Liver (tissue), 9 donors: Measurements from ENCODE around the gene RPS23. TPM values are rescaled to one million over a fixed set of nuclear protein-coding genes. Genes with fewer than 3 reads are reported as not detected.

Experiments used
- DNase-seq: peaks from one replicate; pipeline ENCODE4 v3.0.0-alpha.2; 2017; ENCODE audit warnings: low spot score
- H3K27ac ChIP-seq, 2 donors: one replicate each; pipeline ENCODE4 v1.7.0; 2013; ENCODE audit warnings: inconsistent platforms in 2 of 2, low read length in 2 of 2, control low read depth in 1 of 2, low read depth in 1 of 2, mild to moderate bottlenecking in 1 of 2
- H3K27me3 ChIP-seq, 4 donors: one replicate each; pipeline versions ENCODE4 v1.6.1 to v1.7.0; 2013; ENCODE audit warnings: low read length in 3 of 4, inconsistent platforms in 1 of 4, mild to moderate bottlenecking in 1 of 4, moderate library complexity in 1 of 4; ENCODE audit not compliant: control insufficient read depth in 4 of 4, insufficient read depth in 4 of 4
- H3K36me3 ChIP-seq, 4 donors: one replicate each; pipeline versions ENCODE4 v1.6.1 to v1.7.0; 2013; ENCODE audit warnings: low read length in 3 of 4, mild to moderate bottlenecking in 3 of 4, low read depth in 1 of 4, moderate library complexity in 1 of 4; ENCODE audit not compliant: control insufficient read depth in 4 of 4, insufficient read depth in 3 of 4
- H3K4me1 ChIP-seq, 4 donors: one replicate each; pipeline versions ENCODE4 v1.6.1 to v1.7.0; 2013; ENCODE audit warnings: low read length in 3 of 4, mild to moderate bottlenecking in 3 of 4, moderate library complexity in 1 of 4; ENCODE audit not compliant: control insufficient read depth in 4 of 4, insufficient read depth in 4 of 4
- H3K4me3 ChIP-seq, 3 donors: one replicate each; pipeline versions ENCODE4 v1.6.1 to v1.7.0; 2013; ENCODE audit warnings: low read length in 3 of 3, control low read depth in 1 of 3, low read depth in 1 of 3, mild to moderate bottlenecking in 1 of 3
- H3K9ac ChIP-seq, 2 donors: one replicate each; pipeline ENCODE4 v1.7.0; 2013; ENCODE audit warnings: low read length in 2 of 2, mild to moderate bottlenecking in 2 of 2, moderate library complexity in 2 of 2, control low read depth in 1 of 2, low read depth in 1 of 2
- H3K9me3 ChIP-seq, 4 donors: one replicate each; pipeline versions ENCODE4 v1.6.1 to v1.7.0; 2013; ENCODE audit warnings: low read length in 3 of 4; ENCODE audit not compliant: control insufficient read depth in 4 of 4
- EGR1 ChIP-seq, 2 donors: IDR thresholded peaks; 2 replicates each; pipeline ENCODE4 v1.6.1; 2016 to 2018; ENCODE audit warnings: antibody characterized with exemption in 2 of 2, low read depth in 2 of 2
- FOXA1 ChIP-seq: IDR thresholded peaks from 2 replicates; pipeline ENCODE4 v1.6.1; 2016; ENCODE audit warnings: antibody characterized with exemption
- GABPA ChIP-seq, 2 donors: IDR thresholded peaks in 1 of 2; conservative IDR thresholded peaks in 1 of 2; 2 replicates each; pipeline ENCODE4 v1.6.1; 2016; ENCODE audit warnings: antibody characterized with exemption in 2 of 2, mild to moderate bottlenecking in 1 of 2, moderate library complexity in 1 of 2
- HNF4A ChIP-seq, 2 donors: conservative IDR thresholded peaks; 2 replicates each; pipeline ENCODE4 v1.6.1; 2016; ENCODE audit warnings: antibody characterized with exemption in 2 of 2, mild to moderate bottlenecking in 2 of 2
- HNF4G ChIP-seq: IDR thresholded peaks from 2 replicates; pipeline ENCODE4 v1.6.1; 2016; ENCODE audit warnings: antibody characterized with exemption
- JUND ChIP-seq, 2 donors: IDR thresholded peaks; 2 replicates each; pipeline ENCODE4 v1.6.1; 2016; ENCODE audit warnings: antibody characterized with exemption in 2 of 2
- NR2F2 ChIP-seq: IDR thresholded peaks from 2 replicates; pipeline ENCODE4 v1.6.1; 2016; ENCODE audit warnings: antibody characterized with exemption
- RXRA ChIP-seq, 2 donors: IDR thresholded peaks; 2 replicates each; pipeline ENCODE4 v1.6.1; 2017 to 2018; ENCODE audit warnings: antibody characterized with exemption in 2 of 2, mild to moderate bottlenecking in 1 of 2
- SP1 ChIP-seq: IDR thresholded peaks from 2 replicates; pipeline ENCODE4 v1.6.1; 2018; ENCODE audit warnings: antibody characterized with exemption, mild to moderate bottlenecking
- TAF1 ChIP-seq: conservative IDR thresholded peaks from 2 replicates; pipeline ENCODE4 v1.6.1; 2016; ENCODE audit warnings: antibody characterized with exemption, mild to moderate bottlenecking
- YY1 ChIP-seq: IDR thresholded peaks from 2 replicates; pipeline ENCODE4 v1.6.1; 2016; ENCODE audit warnings: antibody characterized with exemption, mild to moderate bottlenecking
- WGBS: extraction: QIAGEN DNeasy Blood & Tissue Kit; methylation state at CpG from one replicate; pipeline ENCODE4 v1.1.7; 2013; 5-methylcytosine and 5-hydroxymethylcytosine counted together
- polyA plus RNA-seq, 2 donors: library from polyadenylated mRNA; stranded (reverse) in 1 of 2; unstranded in 1 of 2; fragments of 200-250 nt in 1 of 2; fragments of >200 nt in 1 of 2; fragmentation: Nextera tagmentation in 1 of 2; extraction: Ambion mirVana in 1 of 2; gene quantifications; one replicate each; pipeline versions ENCODE4 v1.2.1 to v1.2.3, GENCODE V29; 2013 to 2015
- total RNA-seq, 2 donors: library from RNA; depleted of rRNA; stranded (reverse); fragments of >200 nt; gene quantifications; one replicate each; pipeline ENCODE4 v1.2.3, GENCODE V29; 2014
- TF ChIP-seq, protein P1 (sequence below): IDR thresholded peaks from 2 replicates; pipeline ENCODE4 v1.6.1; 2016; ENCODE audit warnings: antibody characterized with exemption
- TF ChIP-seq, protein P2 (sequence below): IDR thresholded peaks from 2 replicates; pipeline ENCODE4 v1.6.1; 2016; ENCODE audit warnings: antibody characterized with exemption
- TF ChIP-seq, protein P3 (sequence below): fragments of 150-350 bp; IDR thresholded peaks from 2 replicates; pipeline ENCODE4 v1.5.1; 2017; ENCODE audit warnings: improper control_type of control experiment, low read depth, low read length; ENCODE audit not compliant: missing input control
- donor health status: healthy.
- donor health status: healthy.
- donor health status: healthy.
- donor health status: healthy.
- donor health status: healthy.

Gene RPS23
- total and polyA plus RNA-seq, 4 donors = 447 to 1,610 (median 618) TPM

DNA sequence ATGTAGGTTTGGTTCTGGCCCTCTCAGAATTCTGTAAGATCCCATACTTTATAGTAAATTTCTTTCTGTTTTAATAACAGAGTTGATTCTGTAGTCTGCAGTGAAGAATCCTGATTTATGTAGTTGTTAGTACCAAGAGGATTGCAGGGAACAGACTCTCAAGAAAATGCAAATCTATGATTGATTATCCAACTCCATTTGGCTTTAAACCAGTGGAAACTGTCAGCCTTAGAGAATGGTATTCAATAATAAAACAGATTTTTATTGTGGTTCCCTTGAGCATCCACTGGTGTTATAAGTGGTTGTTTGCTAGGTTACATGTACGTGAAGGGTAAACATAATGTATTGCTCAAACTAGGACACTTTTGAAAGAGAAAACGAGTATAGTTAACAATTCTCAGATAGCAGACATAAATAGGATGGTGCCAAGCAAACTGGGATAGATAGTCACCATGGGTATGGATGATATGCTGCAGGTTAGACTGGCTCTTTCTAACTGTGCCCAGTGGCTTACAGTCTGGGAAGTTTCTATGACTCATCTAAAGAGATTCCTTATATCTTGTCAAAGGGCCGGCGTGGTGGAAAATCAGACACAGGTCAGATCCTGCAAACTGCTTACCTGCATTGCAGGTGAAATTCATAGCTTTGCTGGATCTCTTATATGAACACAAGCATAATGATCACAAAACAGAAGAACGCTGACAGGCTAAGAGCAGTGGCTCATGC is 41.7 kb upstream of the RPS23 start:
- H3K9me3 ChIP-seq = no peaks in the 10 kb centered on the region
- TF ChIP-seq, protein P1, sequence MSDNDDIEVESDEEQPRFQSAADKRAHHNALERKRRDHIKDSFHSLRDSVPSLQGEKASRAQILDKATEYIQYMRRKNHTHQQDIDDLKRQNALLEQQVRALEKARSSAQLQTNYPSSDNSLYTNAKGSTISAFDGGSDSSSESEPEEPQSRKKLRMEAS = no peak
- TF ChIP-seq SP1 (no peak), HNF4G (no peak), RXRA (IDR thresholded peaks at IDR 0.05) (no peak), TAF1 (no peak), NR2F2 (no peak), FOXA1 (no peak), YY1 (no peak), HNF4A (conservative IDR thresholded peaks at IDR 0.05) (no peak)
- TF ChIP-seq, protein P2, sequence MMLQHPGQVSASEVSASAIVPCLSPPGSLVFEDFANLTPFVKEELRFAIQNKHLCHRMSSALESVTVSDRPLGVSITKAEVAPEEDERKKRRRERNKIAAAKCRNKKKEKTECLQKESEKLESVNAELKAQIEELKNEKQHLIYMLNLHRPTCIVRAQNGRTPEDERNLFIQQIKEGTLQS = no peak
- H3K27me3 ChIP-seq = no peaks in the 10 kb centered on the region
- H3K4me3 ChIP-seq = no peak overlapping the region
- H3K9ac ChIP-seq = no peak overlapping the region
- WGBS = 80% methylated on average over 5 of the region's 5 CpGs
- H3K4me1 ChIP-seq = no peaks in the 10 kb centered on the region
- no peak overlapping the region for H3K27ac ChIP-seq
- DNase-seq = no peak
- no peaks in the 10 kb centered on the region for H3K36me3 ChIP-seq

DNA sequence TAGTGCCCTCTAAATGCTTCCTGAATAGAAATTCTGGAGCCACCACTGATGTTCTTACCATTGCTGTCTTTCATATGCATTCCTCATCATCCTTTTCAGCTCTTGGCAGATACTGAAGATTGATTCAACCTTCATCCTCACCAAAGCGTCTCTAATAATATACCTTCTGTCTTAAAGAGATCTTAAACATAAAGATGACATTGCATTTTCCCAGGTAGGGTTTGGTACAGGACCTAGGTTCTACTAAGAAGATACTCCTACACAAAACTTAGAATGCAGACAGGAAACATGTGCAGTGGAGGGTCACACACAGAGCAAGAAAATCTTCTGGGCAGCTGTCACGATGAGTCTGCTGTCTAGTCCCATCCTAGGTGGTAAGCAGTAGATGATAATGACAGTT is 41.0 kb upstream of the RPS23 start:
- Histone ChIP-seq H3K9ac (no peak overlapping the region), H3K27ac (no peak overlapping the region), H3K27me3 (no peaks in the 10 kb centered on the region), H3K36me3 (no peaks in the 10 kb centered on the region), H3K4me1 (no peaks in the 10 kb centered on the region), H3K9me3 (no peaks in the 10 kb centered on the region), H3K4me3 (no peak overlapping the region)
- 86% methylated on average over 2 of the region's 2 CpGs for WGBS
- TF ChIP-seq RXRA (IDR thresholded peaks at IDR 0.05) = no peak
- TF ChIP-seq, protein P3, sequence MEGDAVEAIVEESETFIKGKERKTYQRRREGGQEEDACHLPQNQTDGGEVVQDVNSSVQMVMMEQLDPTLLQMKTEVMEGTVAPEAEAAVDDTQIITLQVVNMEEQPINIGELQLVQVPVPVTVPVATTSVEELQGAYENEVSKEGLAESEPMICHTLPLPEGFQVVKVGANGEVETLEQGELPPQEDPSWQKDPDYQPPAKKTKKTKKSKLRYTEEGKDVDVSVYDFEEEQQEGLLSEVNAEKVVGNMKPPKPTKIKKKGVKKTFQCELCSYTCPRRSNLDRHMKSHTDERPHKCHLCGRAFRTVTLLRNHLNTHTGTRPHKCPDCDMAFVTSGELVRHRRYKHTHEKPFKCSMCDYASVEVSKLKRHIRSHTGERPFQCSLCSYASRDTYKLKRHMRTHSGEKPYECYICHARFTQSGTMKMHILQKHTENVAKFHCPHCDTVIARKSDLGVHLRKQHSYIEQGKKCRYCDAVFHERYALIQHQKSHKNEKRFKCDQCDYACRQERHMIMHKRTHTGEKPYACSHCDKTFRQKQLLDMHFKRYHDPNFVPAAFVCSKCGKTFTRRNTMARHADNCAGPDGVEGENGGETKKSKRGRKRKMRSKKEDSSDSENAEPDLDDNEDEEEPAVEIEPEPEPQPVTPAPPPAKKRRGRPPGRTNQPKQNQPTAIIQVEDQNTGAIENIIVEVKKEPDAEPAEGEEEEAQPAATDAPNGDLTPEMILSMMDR = no peak
- no peak for TF ChIP-seq HNF4G
- TF ChIP-seq NR2F2 = no peak
- TF ChIP-seq, protein P2 = no peak
- TF ChIP-seq JUND (IDR thresholded peaks at IDR 0.05) = no peak
- TF ChIP-seq, protein P1 = no peak
- TF ChIP-seq FOXA1 = no peak
- TF ChIP-seq GABPA (IDR thresholded peaks at IDR 0.05 in 1 of 2, conservative IDR thresholded peaks at IDR 0.05 in 1 of 2) = no peak
- TF ChIP-seq EGR1 (IDR thresholded peaks at IDR 0.05; ENCODE audit: low read depth in 2 of 2) = no peak
- no peak for DNase-seq
